NB4 (cell line): Measurements from ENCODE around the gene ANKRD10.

Source experiments
- POLR2A ChIP-seq: IDR thresholded peaks from 2 replicates; pipeline ENCODE4 v1.6.1; 2011; ENCODE audit warnings: mild to moderate bottlenecking; ENCODE audit not compliant: insufficient read length; ENCODE audit errors: extremely low read depth
- TF ChIP-seq, protein P1 (sequence below): IDR thresholded peaks from one replicate; pipeline ENCODE4 v1.5.1; 2012; ENCODE audit warnings: low read depth, low read length

DNA sequence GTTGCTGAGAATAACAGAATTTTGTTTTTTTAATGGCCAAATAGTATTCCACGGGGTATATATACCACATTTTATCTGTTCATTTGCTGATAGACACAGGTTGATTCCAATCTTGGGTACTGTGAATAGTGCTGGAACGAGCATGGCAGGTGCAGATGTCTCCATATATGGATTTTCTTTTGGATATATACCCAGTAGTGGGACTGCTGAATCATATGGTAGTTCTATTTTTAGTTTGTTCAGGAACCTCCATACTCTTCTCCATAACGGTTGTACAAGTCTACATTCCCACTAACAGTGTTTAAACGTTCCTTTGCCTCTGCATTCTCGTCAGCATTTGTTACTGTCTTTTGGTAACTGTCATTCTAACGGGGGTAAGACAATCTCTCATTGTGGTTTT, 17.3 kb downstream of the ANKRD10 start:
- TF ChIP-seq, protein P1, sequence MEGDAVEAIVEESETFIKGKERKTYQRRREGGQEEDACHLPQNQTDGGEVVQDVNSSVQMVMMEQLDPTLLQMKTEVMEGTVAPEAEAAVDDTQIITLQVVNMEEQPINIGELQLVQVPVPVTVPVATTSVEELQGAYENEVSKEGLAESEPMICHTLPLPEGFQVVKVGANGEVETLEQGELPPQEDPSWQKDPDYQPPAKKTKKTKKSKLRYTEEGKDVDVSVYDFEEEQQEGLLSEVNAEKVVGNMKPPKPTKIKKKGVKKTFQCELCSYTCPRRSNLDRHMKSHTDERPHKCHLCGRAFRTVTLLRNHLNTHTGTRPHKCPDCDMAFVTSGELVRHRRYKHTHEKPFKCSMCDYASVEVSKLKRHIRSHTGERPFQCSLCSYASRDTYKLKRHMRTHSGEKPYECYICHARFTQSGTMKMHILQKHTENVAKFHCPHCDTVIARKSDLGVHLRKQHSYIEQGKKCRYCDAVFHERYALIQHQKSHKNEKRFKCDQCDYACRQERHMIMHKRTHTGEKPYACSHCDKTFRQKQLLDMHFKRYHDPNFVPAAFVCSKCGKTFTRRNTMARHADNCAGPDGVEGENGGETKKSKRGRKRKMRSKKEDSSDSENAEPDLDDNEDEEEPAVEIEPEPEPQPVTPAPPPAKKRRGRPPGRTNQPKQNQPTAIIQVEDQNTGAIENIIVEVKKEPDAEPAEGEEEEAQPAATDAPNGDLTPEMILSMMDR: no peak
- no peak for TF ChIP-seq POLR2A
